ENCODE measurements around the gene FOXO3. TPM values are rescaled to one million over a fixed set of nuclear protein-coding genes. Genes with fewer than 3 reads are reported as not detected.

FOXO3 gene
- total and polyA plus RNA-seq, 8 donors = 50.0 to 71.1 (median 63.1) TPM

DNA sequence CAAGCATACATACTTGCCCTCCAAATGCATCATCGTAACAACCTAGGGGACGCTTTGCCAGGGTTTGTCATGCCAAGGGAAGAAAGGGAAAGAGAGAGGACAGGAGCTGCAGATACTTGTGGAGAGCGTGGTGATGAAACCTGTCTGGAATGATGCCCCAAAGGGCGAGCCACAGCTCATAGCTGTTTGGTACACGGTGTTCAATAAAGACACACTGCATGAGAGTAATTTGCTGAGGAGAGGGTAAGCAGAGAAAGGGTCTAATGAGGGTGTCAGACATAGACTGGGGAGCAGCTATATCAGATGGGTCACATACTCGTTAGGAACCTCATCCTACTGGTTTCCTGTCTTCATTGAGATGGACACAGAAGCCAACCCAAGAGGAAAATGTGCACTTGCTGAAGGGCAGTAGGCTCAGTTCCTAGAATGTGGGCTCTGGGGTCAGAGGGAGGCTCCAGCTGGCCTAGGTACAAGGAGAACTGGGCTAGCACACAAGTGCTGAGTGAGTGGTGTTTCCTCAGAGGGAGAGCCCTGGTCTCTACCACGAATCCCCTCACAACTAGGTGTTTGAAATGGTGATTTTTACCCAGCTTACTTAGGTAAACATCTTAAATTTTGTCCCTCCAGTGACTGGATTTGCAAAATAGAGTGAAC is 5.2 kb upstream of the FOXO3 start:
- Histone ChIP-seq H3K36me3 (no peaks in the 10 kb centered on the region), H3K9me3 (no peaks in the 10 kb centered on the region), H3K27me3 (no peaks in the 10 kb centered on the region), H3K4me3 (no peak overlapping the region), H3K4me1 (peaks cover 10% of the 10 kb centered on the region in 2 donors), H3K27ac (no peak overlapping the region)
- TF ChIP-seq, protein P1, sequence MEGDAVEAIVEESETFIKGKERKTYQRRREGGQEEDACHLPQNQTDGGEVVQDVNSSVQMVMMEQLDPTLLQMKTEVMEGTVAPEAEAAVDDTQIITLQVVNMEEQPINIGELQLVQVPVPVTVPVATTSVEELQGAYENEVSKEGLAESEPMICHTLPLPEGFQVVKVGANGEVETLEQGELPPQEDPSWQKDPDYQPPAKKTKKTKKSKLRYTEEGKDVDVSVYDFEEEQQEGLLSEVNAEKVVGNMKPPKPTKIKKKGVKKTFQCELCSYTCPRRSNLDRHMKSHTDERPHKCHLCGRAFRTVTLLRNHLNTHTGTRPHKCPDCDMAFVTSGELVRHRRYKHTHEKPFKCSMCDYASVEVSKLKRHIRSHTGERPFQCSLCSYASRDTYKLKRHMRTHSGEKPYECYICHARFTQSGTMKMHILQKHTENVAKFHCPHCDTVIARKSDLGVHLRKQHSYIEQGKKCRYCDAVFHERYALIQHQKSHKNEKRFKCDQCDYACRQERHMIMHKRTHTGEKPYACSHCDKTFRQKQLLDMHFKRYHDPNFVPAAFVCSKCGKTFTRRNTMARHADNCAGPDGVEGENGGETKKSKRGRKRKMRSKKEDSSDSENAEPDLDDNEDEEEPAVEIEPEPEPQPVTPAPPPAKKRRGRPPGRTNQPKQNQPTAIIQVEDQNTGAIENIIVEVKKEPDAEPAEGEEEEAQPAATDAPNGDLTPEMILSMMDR (IDR thresholded peaks at IDR 0.05) = no peak
- no peak for DNase-seq
- no peak for ATAC-seq
- intact Hi-C loops (cut with DNase I) = no loop called here

DNA sequence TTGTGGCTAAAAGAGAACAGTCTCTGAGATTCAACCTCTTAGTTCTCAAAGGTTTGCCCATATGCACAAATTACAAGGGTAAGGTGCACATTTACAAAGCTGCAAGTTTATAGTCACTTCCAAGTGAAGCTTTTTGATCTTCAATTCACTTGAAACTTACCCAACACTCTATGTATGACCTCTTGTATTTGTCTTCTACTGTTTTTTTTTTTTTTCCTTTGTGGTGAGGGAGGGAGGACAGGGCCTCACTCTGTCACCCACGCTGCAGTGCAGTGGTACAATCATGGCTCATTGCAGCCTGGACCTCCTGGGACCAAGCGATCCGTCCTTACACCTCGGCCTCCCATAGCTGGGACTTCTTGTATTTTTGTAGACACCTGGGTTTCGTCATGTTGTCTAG is 4.5 kb upstream of the FOXO3 start:
- no peak overlapping the region for H3K4me3 ChIP-seq
- DNase-seq (no peak), ATAC-seq (no peak)
- TF ChIP-seq, protein P1 (IDR thresholded peaks at IDR 0.05) = no peak
- no peaks in the 10 kb centered on the region for H3K27me3 ChIP-seq
- H3K9me3 ChIP-seq = no peaks in the 10 kb centered on the region
- no peak overlapping the region for H3K27ac ChIP-seq
- H3K4me1 ChIP-seq = peaks cover 10% of the 10 kb centered on the region in 2 donors
- intact Hi-C loops (cut with DNase I) = no loop called here
- H3K36me3 ChIP-seq = no peaks in the 10 kb centered on the region

DNA sequence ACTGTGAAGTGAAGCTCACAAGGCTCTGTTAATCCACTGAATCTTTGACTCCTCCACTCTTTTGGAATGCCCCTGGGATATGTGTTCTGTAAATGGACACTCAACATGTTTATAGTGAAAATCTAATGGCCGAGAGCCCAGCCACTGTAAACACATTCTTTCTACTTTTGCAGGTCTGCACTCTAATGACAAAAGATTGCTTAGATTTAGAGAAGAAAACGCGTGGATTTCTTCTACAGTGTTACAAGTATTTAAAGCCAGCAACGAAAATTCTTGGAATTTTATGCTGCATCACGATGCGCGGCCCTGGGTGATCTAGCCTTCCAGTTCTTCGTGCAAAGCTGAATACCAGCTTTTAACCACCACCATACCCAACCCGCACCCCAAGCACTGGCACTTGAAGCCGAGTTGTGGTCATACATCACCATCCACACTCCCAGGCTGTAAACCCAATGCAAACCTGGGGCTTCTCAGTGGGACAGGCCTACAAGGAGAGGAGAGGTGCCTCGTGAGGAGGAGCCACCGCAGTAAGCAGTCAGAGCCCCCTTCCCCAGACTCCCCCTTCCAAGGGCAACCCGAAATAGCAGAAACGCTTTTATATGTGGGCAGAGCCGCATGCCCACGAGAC is 3.7 kb upstream of the FOXO3 start:
- Histone ChIP-seq H3K27me3 (no peaks in the 10 kb centered on the region), H3K27ac (peak overlapping the region; percentile 98 to 99), H3K36me3 (no peaks in the 10 kb centered on the region), H3K4me3 (peak overlapping the region; percentile 60 to 84), H3K4me1 (peaks cover 10 to 12% of the 10 kb centered on the region in 2 donors), H3K9me3 (no peaks in the 10 kb centered on the region)
- intact Hi-C loops (cut with DNase I) = no loop called here
- ATAC-seq (no peak), DNase-seq (peak in 1 of 4 donors; percentile 69)
- TF ChIP-seq, protein P1 (IDR thresholded peaks at IDR 0.05) = no peak

DNA sequence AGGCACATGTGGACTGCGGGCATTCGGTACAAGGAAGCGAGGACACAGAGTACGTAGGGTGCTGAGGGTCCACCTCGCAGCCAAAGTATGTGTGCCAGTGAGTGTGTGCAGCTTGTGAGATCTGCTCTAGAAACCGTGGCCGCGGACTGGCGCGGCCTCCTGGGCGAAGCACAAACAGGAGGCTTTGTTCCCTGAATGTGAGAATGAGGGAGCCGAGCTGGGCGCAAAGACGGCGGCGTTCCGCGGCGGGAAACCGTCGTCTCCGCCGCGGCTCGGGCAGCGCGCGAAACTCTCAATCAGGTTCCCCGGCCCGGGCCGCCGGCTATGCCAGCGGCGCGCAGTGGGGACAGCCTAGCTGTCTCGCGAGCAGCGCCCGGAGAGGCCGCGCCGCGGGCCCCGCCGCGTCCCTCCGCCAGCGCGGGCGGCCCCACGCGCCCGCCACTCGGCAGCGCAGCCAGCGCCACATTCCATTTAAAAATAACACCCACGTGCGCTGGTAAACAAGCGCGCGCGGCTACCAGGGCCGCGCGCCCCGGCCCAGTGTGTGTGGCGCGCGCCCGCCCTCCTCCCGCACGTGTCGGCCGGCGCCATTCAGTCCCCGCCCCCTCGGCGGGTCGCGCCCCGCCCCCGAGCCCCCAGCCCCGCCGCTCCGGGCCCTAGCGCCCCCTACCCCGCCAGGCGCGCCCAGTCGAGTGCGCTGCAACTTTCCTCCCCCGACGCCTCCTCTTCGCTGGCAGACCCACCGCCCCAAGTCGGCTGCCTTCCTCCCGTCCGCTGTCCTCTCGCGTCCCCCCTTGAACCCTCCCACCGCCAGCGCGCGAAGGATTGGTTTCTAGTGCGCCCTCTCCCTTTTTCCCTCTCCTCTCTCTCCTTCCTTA is 3.0 kb upstream of the FOXO3 start:
- DNase-seq = peak; percentile 43 to 91 (median 88)
- Histone ChIP-seq H3K27ac (peak overlapping the region; percentile 98 to 99), H3K36me3 (no peaks in the 10 kb centered on the region), H3K4me1 (peaks cover 10 to 20% of the 10 kb centered on the region in 2 donors), H3K4me3 (peak overlapping the region; percentile 60 to 84), H3K9me3 (no peaks in the 10 kb centered on the region), H3K27me3 (no peaks in the 10 kb centered on the region)
- TF ChIP-seq, protein P1 (IDR thresholded peaks at IDR 0.05) = no peak
- peak; percentile 27 for ATAC-seq
- intact Hi-C loops (cut with DNase I) = no loop called here

All from left lung (tissue), 10 donors.